Hepatocyte (in vitro differentiated cells): ENCODE measurements around the gene STRAP. TPM values are rescaled to one million over a fixed set of nuclear protein-coding genes. Genes with fewer than 3 reads are reported as not detected.

ENCODE experiments used
- DNase-seq: peaks from one replicate; pipeline ENCODE4 v3.0.0-alpha.2; 2016; ENCODE audit warnings: low spot score
- H2AFZ ChIP-seq: fragments of 200-600 bp; sonication (generic); 2 replicates; pipeline ENCODE4 v1.6.0; 2016; ENCODE audit warnings: antibody characterized with exemption, mild to moderate bottlenecking
- H3K27ac ChIP-seq: fragments of 200-600 bp; sonication (generic); 2 replicates; pipeline ENCODE4 v1.5.1; 2016; ENCODE audit warnings: mild to moderate bottlenecking
- H3K27me3 ChIP-seq: fragments of 200-600 bp; sonication (generic); 2 replicates; pipeline ENCODE4 v1.6.1; 2016
- H3K36me3 ChIP-seq: fragments of 200-600 bp; sonication (generic); replicated peaks from 2 replicates; pipeline ENCODE4 v1.5.1; 2016; ENCODE audit warnings: low read depth; ENCODE audit not compliant: insufficient read depth
- H3K4me1 ChIP-seq: fragments of 200-600 bp; sonication (generic); 2 replicates; pipeline ENCODE4 v1.5.1; 2016; ENCODE audit warnings: mild to moderate bottlenecking, moderate library complexity; ENCODE audit not compliant: insufficient read depth
- H3K4me2 ChIP-seq: fragments of 200-600 bp; sonication (generic); 2 replicates; pipeline ENCODE4 v1.6.0; 2016
- H3K4me3 ChIP-seq: fragments of 200-600 bp; sonication (generic); 2 replicates; pipeline ENCODE4 v1.5.1; 2016; ENCODE audit warnings: mild to moderate bottlenecking
- H3K79me2 ChIP-seq: fragments of 200-600 bp; sonication (generic); 2 replicates; pipeline ENCODE4 v1.6.0; 2017; ENCODE audit warnings: mild to moderate bottlenecking
- H3K9me2 ChIP-seq: fragments of 200-600 bp; sonication (generic); replicated peaks from 2 replicates; pipeline ENCODE4 v1.6.0; 2017; ENCODE audit warnings: mild to moderate bottlenecking; ENCODE audit not compliant: insufficient read depth
- H3K9me3 ChIP-seq: fragments of 200-600 bp; sonication (generic); 2 replicates; pipeline ENCODE4 v1.5.1; 2016; ENCODE audit warnings: low read depth, mild to moderate bottlenecking
- H4K20me1 ChIP-seq: fragments of 200-600 bp; sonication (generic); 2 replicates; pipeline ENCODE4 v1.6.0; 2016; ENCODE audit warnings: mild to moderate bottlenecking; ENCODE audit not compliant: insufficient read depth, poor library complexity, severe bottlenecking
- CTCF ChIP-seq: fragments of 200-600 bp; sonication (generic); IDR thresholded peaks from 2 replicates; pipeline ENCODE4 v1.5.1; 2016; ENCODE audit warnings: antibody characterized with exemption, mild to moderate bottlenecking; ENCODE audit not compliant: poor library complexity
- EZH2 ChIP-seq: fragments of 200-600 bp; sonication (generic); IDR thresholded peaks from 2 replicates; pipeline ENCODE4 v1.6.1; 2016; ENCODE audit warnings: antibody characterized with exemption, mild to moderate bottlenecking, borderline replicate concordance
- EZH2phosphoT487 ChIP-seq: fragments of 200-600 bp; sonication (generic); IDR thresholded peaks from one replicate; pipeline ENCODE4 v1.6.1; 2018; ENCODE audit warnings: antibody characterized with exemption, mild to moderate bottlenecking, low read depth, moderate library complexity; ENCODE audit not compliant: unreplicated experiment, severe bottlenecking
- WGBS: methylation state at CpG from one replicate; pipeline ENCODE4 v1.1.6; 2016; ENCODE audit warnings: low lambda C conversion rate; ENCODE audit errors: missing lambda C conversion rate; 5-methylcytosine and 5-hydroxymethylcytosine counted together
- polyA plus RNA-seq: library from polyadenylated mRNA; unstranded; fragments of >200 nt; fragmentation: Nextera tagmentation; extraction: Ambion mirVana; gene quantifications from 2 replicates; pipeline ENCODE4 v1.2.1, GENCODE V29; 2016
- total RNA-seq: library from RNA; depleted of rRNA; stranded (reverse); fragments of >200 nt; gene quantifications from 2 replicates; pipeline ENCODE4 v1.2.3, GENCODE V29; 2014

STRAP gene
- total RNA-seq (133 and 154 TPM in 2 replicates), polyA plus RNA-seq (198 and 202 TPM in 2 replicates)

DNA sequence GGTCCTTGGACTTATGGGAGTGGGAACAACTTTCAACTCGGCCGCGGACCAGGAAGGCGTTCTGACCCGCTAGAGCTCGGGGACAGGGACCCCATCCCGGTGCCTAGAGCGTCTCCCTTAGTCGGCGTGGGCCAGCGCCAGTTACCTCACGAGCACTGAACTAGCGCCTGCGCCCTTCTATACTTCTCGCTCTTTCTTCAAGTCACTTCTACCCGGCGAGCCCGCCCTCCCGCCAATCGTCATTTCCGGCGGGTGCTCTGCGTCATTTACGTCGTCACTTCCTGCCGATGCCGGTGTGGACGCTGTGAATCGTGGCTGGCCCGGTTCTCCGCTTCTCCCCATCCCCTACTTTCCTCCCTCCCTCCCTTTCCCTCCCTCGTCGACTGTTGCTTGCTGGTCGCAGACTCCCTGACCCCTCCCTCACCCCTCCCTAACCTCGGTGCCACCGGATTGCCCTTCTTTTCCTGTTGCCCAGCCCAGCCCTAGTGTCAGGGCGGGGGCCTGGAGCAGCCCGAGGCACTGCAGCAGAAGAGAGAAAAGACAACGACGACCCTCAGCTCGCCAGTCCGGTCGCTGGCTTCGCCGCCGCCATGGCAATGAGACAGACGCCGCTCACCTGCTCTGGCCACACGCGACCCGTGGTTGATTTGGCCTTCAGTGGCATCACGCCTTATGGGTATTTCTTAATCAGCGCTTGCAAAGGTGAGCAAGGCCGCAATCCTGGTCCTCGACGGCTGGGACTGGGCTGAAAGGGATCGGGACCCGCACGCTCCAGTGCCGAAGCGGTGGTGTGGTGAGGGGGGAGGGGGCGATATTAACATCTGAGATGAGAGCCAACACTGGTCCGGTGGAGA is at the start of gene STRAP:
STRAP (plus strand) TSS at position 270 of the 854 bp plus-strand sequence; CDS start at position 591, 321 bp downstream.
- peak within 1 kb of the TSS; percentile 99 for H3K27ac ChIP-seq
- peak within 1 kb of the TSS; percentile 80 for H3K4me2 ChIP-seq
- H4K20me1 ChIP-seq: peaks cover 41% of the 10 kb centered on the region
- H3K36me3 ChIP-seq: no peaks in the 10 kb centered on the region
- H3K79me2 ChIP-seq: peaks cover 49% of the 10 kb centered on the region
- H2AFZ ChIP-seq: peak within 1 kb of the TSS; percentile 81
- peak; percentile 98 for DNase-seq
- no peaks in the 10 kb centered on the region for H3K9me2 ChIP-seq
- H3K9me3 ChIP-seq: no peaks in the 10 kb centered on the region
- peak within 1 kb of the TSS; percentile 90 for H3K4me3 ChIP-seq
- WGBS: 1% methylated on average over 47 of the region's 63 CpGs
- TF ChIP-seq CTCF: no peak
- H3K4me1 ChIP-seq: peaks cover 13% of the 10 kb centered on the region
- H3K27me3 ChIP-seq: no peaks in the 10 kb centered on the region

DNA sequence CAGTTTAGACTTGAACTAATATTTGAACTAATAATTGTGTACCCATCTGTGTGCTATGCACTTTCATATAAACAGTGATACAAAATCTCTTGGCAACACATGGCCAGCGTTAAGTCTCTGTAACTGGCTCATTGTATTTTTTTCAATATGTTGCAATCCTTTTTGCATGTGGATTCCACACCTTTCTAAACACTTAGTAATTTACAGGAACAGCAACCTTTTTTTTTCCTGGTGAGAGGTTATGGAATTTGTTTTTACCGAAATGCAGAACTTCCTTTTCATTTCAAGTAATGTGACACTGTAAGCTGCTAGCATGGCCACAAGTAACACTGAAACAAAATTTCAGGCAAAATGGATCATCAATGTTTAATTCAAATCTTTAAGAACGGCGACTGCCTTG is 47.6 kb upstream of the STRAP start:
- Histone ChIP-seq H3K36me3 (no peaks in the 10 kb centered on the region), H3K4me3 (no peak overlapping the region), H3K4me1 (no peaks in the 10 kb centered on the region), H3K9me2 (no peaks in the 10 kb centered on the region), H3K4me2 (no peak overlapping the region), H2AFZ (no peak overlapping the region), H3K27me3 (no peaks in the 10 kb centered on the region), H3K27ac (no peak overlapping the region), H3K9me3 (no peaks in the 10 kb centered on the region), H4K20me1 (no peaks in the 10 kb centered on the region), H3K79me2 (no peaks in the 10 kb centered on the region)
- no peak for TF ChIP-seq EZH2phosphoT487
- no peak for TF ChIP-seq CTCF
- no peak for TF ChIP-seq EZH2
- DNase-seq: no peak
- 81% methylated on average over 4 of the region's 4 CpGs for WGBS

DNA sequence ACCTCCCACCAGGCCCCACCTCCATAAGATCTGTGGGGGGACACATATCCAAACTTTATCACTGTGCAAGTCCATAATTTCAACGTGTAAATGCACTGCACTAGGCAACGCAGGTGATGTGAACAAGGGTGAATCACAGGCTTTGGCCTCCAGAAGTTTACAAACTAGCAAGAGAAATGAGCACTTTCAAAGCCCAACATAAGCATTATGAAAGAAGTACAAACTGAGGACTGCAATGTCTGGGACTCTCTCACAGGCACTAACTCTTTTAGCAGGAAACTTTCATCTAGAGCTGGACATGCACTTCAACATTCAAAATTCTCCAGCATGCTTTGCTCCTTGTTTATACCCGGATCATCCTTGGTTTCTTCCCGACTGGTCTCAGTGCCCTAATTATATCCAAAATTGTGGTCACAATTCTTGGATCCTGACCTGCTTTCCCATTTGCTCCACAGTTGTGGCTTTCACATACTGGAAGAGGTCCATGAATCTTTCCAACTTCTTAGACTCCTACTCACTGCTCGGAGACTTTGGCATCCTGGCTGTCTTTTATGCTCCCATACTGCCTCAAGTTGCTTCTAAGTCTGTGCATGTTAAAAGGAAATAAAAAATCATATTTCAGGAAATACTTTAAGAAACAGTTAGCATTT is 44.9 kb upstream of the STRAP start:
- Histone ChIP-seq H3K27me3 (no peaks in the 10 kb centered on the region), H2AFZ (no peak overlapping the region), H3K9me2 (no peaks in the 10 kb centered on the region), H3K4me3 (no peak overlapping the region), H3K36me3 (no peaks in the 10 kb centered on the region), H3K4me1 (no peaks in the 10 kb centered on the region), H3K27ac (no peak overlapping the region), H3K79me2 (no peaks in the 10 kb centered on the region), H3K4me2 (no peak overlapping the region), H4K20me1 (no peaks in the 10 kb centered on the region), H3K9me3 (no peaks in the 10 kb centered on the region)
- DNase-seq: no peak
- WGBS: 81% methylated on average over 5 of the region's 5 CpGs
- TF ChIP-seq CTCF: no peak
- TF ChIP-seq EZH2: no peak
- TF ChIP-seq EZH2phosphoT487: no peak
